ENCODE results near the gene RPL35. TPM values are rescaled to one million over a fixed set of nuclear protein-coding genes. Genes with fewer than 3 reads are reported as not detected.
A peak's percentile ranks its signal among the peaks of the same experiment; 100 is the strongest.

The RPL35 gene
- total and polyA plus RNA-seq, 2 experiments from 2014 or later: 1,202 to 4,143 TPM

- Histone ChIP-seq H3K27me3 (ENCODE audit: insufficient read depth) (no peaks in the 10 kb centered on the region), H2AFZ (peak overlapping the region; percentile 48), H3K4me3 (no peak overlapping the region), H4K20me1 (replicated peaks; ENCODE audit: insufficient read depth) (no peaks in the 10 kb centered on the region), H3K36me3 (ENCODE audit: insufficient read depth) (no peaks in the 10 kb centered on the region), H3K79me2 (replicated peaks; ENCODE audit: insufficient read depth) (no peaks in the 10 kb centered on the region), H3K4me1 (ENCODE audit: insufficient read depth) (no peaks in the 10 kb centered on the region), H3F3A (replicated peaks; ENCODE audit: low read depth) (peaks cover 5% of the 10 kb centered on the region; the same call in 1 of the 2 replicates), H3K27ac (ENCODE audit: low read depth) (no peak overlapping the region), H3K4me2 (no peak overlapping the region), H3K9me2 (ENCODE audit: insufficient read depth) (no peaks in the 10 kb centered on the region)
- peak; percentile 72 for DNase-seq (ENCODE audit: low spot score)
- H3K27ac Mint-ChIP-seq: no peak overlapping the region
- H3K9me3 Mint-ChIP-seq: no peaks in the 10 kb centered on the region
- TF ChIP-seq, protein P1, sequence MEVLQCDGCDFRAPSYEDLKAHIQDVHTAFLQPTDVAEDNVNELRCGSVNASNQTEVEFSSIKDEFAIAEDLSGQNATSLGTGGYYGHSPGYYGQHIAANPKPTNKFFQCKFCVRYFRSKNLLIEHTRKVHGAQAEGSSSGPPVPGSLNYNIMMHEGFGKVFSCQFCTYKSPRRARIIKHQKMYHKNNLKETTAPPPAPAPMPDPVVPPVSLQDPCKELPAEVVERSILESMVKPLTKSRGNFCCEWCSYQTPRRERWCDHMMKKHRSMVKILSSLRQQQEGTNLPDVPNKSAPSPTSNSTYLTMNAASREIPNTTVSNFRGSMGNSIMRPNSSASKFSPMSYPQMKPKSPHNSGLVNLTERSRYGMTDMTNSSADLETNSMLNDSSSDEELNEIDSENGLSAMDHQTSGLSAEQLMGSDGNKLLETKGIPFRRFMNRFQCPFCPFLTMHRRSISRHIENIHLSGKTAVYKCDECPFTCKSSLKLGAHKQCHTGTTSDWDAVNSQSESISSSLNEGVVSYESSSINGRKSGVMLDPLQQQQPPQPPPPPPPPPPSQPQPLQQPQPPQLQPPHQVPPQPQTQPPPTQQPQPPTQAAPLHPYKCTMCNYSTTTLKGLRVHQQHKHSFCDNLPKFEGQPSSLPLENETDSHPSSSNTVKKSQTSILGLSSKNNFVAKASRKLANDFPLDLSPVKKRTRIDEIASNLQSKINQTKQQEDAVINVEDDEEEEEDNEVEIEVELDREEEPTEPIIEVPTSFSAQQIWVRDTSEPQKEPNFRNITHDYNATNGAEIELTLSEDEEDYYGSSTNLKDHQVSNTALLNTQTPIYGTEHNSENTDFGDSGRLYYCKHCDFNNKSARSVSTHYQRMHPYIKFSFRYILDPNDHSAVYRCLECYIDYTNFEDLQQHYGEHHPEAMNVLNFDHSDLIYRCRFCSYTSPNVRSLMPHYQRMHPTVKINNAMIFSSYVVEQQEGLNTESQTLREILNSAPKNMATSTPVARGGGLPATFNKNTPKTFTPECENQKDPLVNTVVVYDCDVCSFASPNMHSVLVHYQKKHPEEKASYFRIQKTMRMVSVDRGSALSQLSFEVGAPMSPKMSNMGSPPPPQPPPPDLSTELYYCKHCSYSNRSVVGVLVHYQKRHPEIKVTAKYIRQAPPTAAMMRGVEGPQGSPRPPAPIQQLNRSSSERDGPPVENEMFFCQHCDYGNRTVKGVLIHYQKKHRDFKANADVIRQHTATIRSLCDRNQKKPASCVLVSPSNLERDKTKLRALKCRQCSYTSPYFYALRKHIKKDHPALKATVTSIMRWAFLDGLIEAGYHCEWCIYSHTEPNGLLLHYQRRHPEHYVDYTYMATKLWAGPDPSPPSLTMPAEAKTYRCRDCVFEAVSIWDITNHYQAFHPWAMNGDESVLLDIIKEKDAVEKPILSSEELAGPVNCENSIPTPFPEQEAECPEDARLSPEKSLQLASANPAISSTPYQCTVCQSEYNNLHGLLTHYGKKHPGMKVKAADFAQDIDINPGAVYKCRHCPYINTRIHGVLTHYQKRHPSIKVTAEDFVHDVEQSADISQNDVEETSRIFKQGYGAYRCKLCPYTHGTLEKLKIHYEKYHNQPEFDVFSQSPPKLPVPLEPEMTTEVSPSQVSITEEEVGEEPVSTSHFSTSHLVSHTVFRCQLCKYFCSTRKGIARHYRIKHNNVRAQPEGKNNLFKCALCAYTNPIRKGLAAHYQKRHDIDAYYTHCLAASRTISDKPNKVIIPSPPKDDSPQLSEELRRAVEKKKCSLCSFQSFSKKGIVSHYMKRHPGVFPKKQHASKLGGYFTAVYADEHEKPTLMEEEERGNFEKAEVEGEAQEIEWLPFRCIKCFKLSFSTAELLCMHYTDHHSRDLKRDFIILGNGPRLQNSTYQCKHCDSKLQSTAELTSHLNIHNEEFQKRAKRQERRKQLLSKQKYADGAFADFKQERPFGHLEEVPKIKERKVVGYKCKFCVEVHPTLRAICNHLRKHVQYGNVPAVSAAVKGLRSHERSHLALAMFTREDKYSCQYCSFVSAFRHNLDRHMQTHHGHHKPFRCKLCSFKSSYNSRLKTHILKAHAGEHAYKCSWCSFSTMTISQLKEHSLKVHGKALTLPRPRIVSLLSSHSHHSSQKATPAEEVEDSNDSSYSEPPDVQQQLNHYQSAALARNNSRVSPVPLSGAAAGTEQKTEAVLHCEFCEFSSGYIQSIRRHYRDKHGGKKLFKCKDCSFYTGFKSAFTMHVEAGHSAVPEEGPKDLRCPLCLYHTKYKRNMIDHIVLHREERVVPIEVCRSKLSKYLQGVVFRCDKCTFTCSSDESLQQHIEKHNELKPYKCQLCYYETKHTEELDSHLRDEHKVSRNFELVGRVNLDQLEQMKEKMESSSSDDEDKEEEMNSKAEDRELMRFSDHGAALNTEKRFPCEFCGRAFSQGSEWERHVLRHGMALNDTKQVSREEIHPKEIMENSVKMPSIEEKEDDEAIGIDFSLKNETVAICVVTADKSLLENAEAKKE (CRISPR knock-in tag; IDR thresholded peaks at IDR 0.05): no peak
- TF ChIP-seq, protein P2, sequence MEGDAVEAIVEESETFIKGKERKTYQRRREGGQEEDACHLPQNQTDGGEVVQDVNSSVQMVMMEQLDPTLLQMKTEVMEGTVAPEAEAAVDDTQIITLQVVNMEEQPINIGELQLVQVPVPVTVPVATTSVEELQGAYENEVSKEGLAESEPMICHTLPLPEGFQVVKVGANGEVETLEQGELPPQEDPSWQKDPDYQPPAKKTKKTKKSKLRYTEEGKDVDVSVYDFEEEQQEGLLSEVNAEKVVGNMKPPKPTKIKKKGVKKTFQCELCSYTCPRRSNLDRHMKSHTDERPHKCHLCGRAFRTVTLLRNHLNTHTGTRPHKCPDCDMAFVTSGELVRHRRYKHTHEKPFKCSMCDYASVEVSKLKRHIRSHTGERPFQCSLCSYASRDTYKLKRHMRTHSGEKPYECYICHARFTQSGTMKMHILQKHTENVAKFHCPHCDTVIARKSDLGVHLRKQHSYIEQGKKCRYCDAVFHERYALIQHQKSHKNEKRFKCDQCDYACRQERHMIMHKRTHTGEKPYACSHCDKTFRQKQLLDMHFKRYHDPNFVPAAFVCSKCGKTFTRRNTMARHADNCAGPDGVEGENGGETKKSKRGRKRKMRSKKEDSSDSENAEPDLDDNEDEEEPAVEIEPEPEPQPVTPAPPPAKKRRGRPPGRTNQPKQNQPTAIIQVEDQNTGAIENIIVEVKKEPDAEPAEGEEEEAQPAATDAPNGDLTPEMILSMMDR (conservative IDR thresholded peaks at IDR 0.05; ENCODE audit: low read depth in 2 of 2): peak; percentile 64 to 72
- H3K4me1 Mint-ChIP-seq: peaks cover 13% of the 10 kb centered on the region
- H3K4me3 Mint-ChIP-seq: no peak overlapping the region
- H3K27me3 Mint-ChIP-seq (ENCODE audit: insufficient read depth, low read depth, poor library complexity): peaks cover 2% of the 10 kb centered on the region
- peak; percentile 39 for ATAC-seq
- no peaks in the 10 kb centered on the region for H3K36me3 Mint-ChIP-seq (ENCODE audit: low read depth)
Observed at GRCh38 chr9:124840300-124840833, 21.4 kb downstream of the RPL35 start.

All from GM23338 (cell line).